ENCODE measurements around the gene PTPRK.

The PTPRK gene

GRCh38 chr6:128179876-128180438 is 340.4 kb downstream of the PTPRK start:
- no peak for DNase-seq (ENCODE audit: low spot score)

- DNase-seq (ENCODE audit: low spot score), result no peak
These were observed 345.7 kb downstream of the PTPRK start for GRCh38 chr6:128174724-128175123.

GRCh38 chr6:128172752-128173682 is 347.4 kb downstream of the PTPRK start:
- DNase-seq (ENCODE audit: low spot score), result no peak

GRCh38 chr6:128172081-128172480 is 348.3 kb downstream of the PTPRK start:
- DNase-seq (ENCODE audit: low spot score), result no peak

- no peak for DNase-seq (ENCODE audit: low spot score)
These were observed 349.2 kb downstream of the PTPRK start for GRCh38 chr6:128171182-128171581.

- no peak for DNase-seq (ENCODE audit: low spot score)
These were observed 352.2 kb downstream of the PTPRK start for GRCh38 chr6:128168244-128168643.

GRCh38 chr6:128167552-128167951 is 352.8 kb downstream of the PTPRK start:
- DNase-seq (ENCODE audit: low spot score), result no peak

GRCh38 chr6:128164254-128164653 is 356.1 kb downstream of the PTPRK start:
- DNase-seq (ENCODE audit: low spot score), result no peak

GRCh38 chr6:128162423-128162822 is 358.0 kb downstream of the PTPRK start:
- no peak for DNase-seq (ENCODE audit: low spot score)

GRCh38 chr6:128161839-128162238 is 358.6 kb downstream of the PTPRK start:
- DNase-seq (ENCODE audit: low spot score), result no peak

GRCh38 chr6:128161263-128161662 is 359.1 kb downstream of the PTPRK start:
- DNase-seq (ENCODE audit: low spot score), result no peak

GRCh38 chr6:128158496-128158895 is 361.9 kb downstream of the PTPRK start:
- DNase-seq (ENCODE audit: low spot score), result no peak

- DNase-seq (ENCODE audit: low spot score), result peak; percentile 3
These were observed 363.9 kb downstream of the PTPRK start for GRCh38 chr6:128156321-128157111.

GRCh38 chr6:128155826-128156225 is 364.6 kb downstream of the PTPRK start:
- DNase-seq (ENCODE audit: low spot score), result no peak

- no peak for DNase-seq (ENCODE audit: low spot score)
These were observed 367.8 kb downstream of the PTPRK start for GRCh38 chr6:128152551-128152950.

GRCh38 chr6:128150376-128150775 is 370.0 kb downstream of the PTPRK start:
- DNase-seq (ENCODE audit: low spot score), result no peak

GRCh38 chr6:128149796-128150195 is 370.6 kb downstream of the PTPRK start:
- DNase-seq (ENCODE audit: low spot score), result no peak

- no peak for DNase-seq (ENCODE audit: low spot score)
These were observed 376.1 kb downstream of the PTPRK start for GRCh38 chr6:128144320-128144719.

- no peak for DNase-seq (ENCODE audit: low spot score)
These were observed 378.5 kb downstream of the PTPRK start for GRCh38 chr6:128141932-128142331.

GRCh38 chr6:128139519-128139918 is 380.9 kb downstream of the PTPRK start:
- no peak for DNase-seq (ENCODE audit: low spot score)

GRCh38 chr6:128138694-128139093 is 381.7 kb downstream of the PTPRK start:
- no peak for DNase-seq (ENCODE audit: low spot score)

GRCh38 chr6:128135325-128135724 is 385.1 kb downstream of the PTPRK start:
- DNase-seq (ENCODE audit: low spot score), result no peak

GRCh38 chr6:128131566-128131965 is 388.8 kb downstream of the PTPRK start:
- no peak for DNase-seq (ENCODE audit: low spot score)
